Mammary epithelial cell (primary cell): ENCODE results near the gene PEF1.

Source experiments
- EZH2 ChIP-seq: IDR thresholded peaks from 2 replicates; pipeline ENCODE4 v1.6.1; 2012; ENCODE audit warnings: low read length, inconsistent platforms, borderline replicate concordance
- TF ChIP-seq, protein P1 (sequence below), 2 donors: IDR thresholded peaks in 1 of 2; conservative IDR thresholded peaks in 1 of 2; 2 replicates each; pipeline ENCODE4 v1.5.1; 2011 to 2012; ENCODE audit warnings: inconsistent platforms in 2 of 2, low read length in 2 of 2, mild to moderate bottlenecking in 2 of 2, control low read depth in 1 of 2, low read depth in 1 of 2; ENCODE audit not compliant: insufficient read depth in 1 of 2; ENCODE audit errors: extremely low read depth in 1 of 2

DNA sequence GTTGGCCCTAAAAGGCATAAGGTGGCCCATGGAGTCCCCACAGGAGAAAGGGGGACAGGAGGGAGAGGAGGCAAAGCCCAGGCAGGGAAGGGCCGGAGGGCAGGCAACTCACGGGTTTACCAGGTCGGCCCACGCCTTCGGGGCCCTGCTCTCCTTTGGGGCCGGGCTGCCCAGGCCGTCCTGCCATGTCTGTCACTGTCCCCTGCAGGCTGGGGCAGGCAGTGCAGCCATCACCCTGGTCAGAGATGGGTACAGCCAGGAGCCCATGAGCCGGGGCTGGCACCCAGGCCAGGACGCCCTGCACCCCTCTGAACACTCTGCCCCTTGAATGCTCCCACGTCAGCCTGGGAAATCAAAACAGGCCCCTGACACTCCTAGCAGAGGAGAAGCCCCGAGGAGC, 39.3 kb upstream of the PEF1 start:
- TF ChIP-seq EZH2: no peak
- TF ChIP-seq, protein P1, sequence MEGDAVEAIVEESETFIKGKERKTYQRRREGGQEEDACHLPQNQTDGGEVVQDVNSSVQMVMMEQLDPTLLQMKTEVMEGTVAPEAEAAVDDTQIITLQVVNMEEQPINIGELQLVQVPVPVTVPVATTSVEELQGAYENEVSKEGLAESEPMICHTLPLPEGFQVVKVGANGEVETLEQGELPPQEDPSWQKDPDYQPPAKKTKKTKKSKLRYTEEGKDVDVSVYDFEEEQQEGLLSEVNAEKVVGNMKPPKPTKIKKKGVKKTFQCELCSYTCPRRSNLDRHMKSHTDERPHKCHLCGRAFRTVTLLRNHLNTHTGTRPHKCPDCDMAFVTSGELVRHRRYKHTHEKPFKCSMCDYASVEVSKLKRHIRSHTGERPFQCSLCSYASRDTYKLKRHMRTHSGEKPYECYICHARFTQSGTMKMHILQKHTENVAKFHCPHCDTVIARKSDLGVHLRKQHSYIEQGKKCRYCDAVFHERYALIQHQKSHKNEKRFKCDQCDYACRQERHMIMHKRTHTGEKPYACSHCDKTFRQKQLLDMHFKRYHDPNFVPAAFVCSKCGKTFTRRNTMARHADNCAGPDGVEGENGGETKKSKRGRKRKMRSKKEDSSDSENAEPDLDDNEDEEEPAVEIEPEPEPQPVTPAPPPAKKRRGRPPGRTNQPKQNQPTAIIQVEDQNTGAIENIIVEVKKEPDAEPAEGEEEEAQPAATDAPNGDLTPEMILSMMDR (conservative IDR thresholded peaks at IDR 0.05 in 1 of 2, IDR thresholded peaks at IDR 0.05 in 1 of 2; ENCODE audit: extremely low read depth in 1 of 2, insufficient read depth in 1 of 2, low read depth in 1 of 2, low read length in 2 of 2): peak; percentile 27 to 45
